ENCODE results near the gene CD5L. TPM values are rescaled to one million over a fixed set of nuclear protein-coding genes. Genes with fewer than 3 reads are reported as not detected.

CD5L gene
- total and polyA plus RNA-seq, 2 of the 8 experiments (the other 6 are each of a cell fraction or from before 2014, with no cell fraction given) = not detected

- Histone ChIP-seq H3K4me1 (replicated peaks in 1 of 4; ENCODE audit: control insufficient read depth in 3 of 4, insufficient read depth in 4 of 4, low read length in 3 of 4) (no peaks in the 10 kb centered on the region), H2BK5ac (ENCODE audit: low read depth, low read length) (no peak overlapping the region), H4K20me1 (replicated peaks in 1 of 2; ENCODE audit: control insufficient read depth in 1 of 2, insufficient read depth in 2 of 2, low read length in 2 of 2) (no peaks in the 10 kb centered on the region), H3K27ac (ENCODE audit: low read depth, low read length) (no peak overlapping the region), H2BK15ac (ENCODE audit: low read length) (no peak overlapping the region), H3K14ac (ENCODE audit: insufficient read length) (no peak overlapping the region), H2BK20ac (ENCODE audit: low read length) (no peak overlapping the region), H3K9ac (replicated peaks in 1 of 4; ENCODE audit: extremely low read depth in 1 of 4, low read depth in 3 of 4, low read length in 3 of 4) (no peak overlapping the region), H3K56ac (replicated peaks; ENCODE audit: insufficient read length, low read depth, low read length) (no peak overlapping the region), H3K9me3 (ENCODE audit: insufficient read depth in 2 of 2, low read depth in 1 of 2, low read length in 1 of 2) (no peaks in the 10 kb centered on the region), H3K23ac (ENCODE audit: insufficient read length) (no peak overlapping the region), H2BK12ac (ENCODE audit: low read depth, low read length) (no peak overlapping the region), H3K4me3 (ENCODE audit: extremely low read depth in 1 of 4, insufficient read depth in 2 of 4, low read depth in 3 of 4, low read length in 4 of 4) (no peak overlapping the region), H3K79me1 (ENCODE audit: low read depth, low read length) (no peaks in the 10 kb centered on the region), H3K23me2 (ENCODE audit: low read depth, low read length) (no peaks in the 10 kb centered on the region), H4K8ac (ENCODE audit: extremely low read depth, insufficient read depth, low read length) (no peak overlapping the region), H4K91ac (replicated peaks; ENCODE audit: insufficient read length, low read length) (no peak overlapping the region), H2BK120ac (replicated peaks; ENCODE audit: low read depth, low read length) (no peak overlapping the region), H3K4me2 (ENCODE audit: insufficient read depth in 1 of 2, low read depth in 2 of 2, low read length in 2 of 2) (no peak overlapping the region), H3K36me3 (ENCODE audit: control insufficient read depth in 2 of 4, insufficient read depth in 4 of 4, low read length in 3 of 4) (no peaks in the 10 kb centered on the region), H3K27me3 (replicated peaks in 1 of 4; ENCODE audit: control insufficient read depth in 3 of 4, extremely low read depth in 1 of 4, insufficient read depth in 3 of 4, low read length in 3 of 4) (no peaks in the 10 kb centered on the region), H2AK5ac (ENCODE audit: low read depth, low read length) (no peak overlapping the region), H3K4ac (replicated peaks; ENCODE audit: insufficient read length, low read depth, low read length) (no peak overlapping the region), H2AFZ (ENCODE audit: low read length) (no peak overlapping the region), H4K5ac (ENCODE audit: insufficient read length, low read depth, low read length) (no peak overlapping the region), H3K18ac (ENCODE audit: extremely low read depth, low read length) (no peak overlapping the region), H3K79me2 (ENCODE audit: control insufficient read depth in 1 of 2, insufficient read depth in 2 of 2, low read length in 2 of 2) (no peaks in the 10 kb centered on the region)
- WGBS, 2 experiments (ENCODE audit: extremely low coverage in 1 of 2, insufficient coverage in 1 of 2, insufficient read length in 1 of 2, insufficient replicate concordance in 2 of 2, low coverage in 1 of 2, low lambda C conversion rate in 2 of 2, missing lambda C conversion rate in 1 of 2) = 100% methylated on average over 1 of the region's 1 CpG; no CpG with 5 or more reads in 1 of the 2 experiments
- ChIA-PET CTCF (ENCODE audit: partially characterized antibody) (interaction anchor here (1.2 to 1.3 kb wide), 3 partner anchors 9 to 16 kb away, joined by 3 to 9 read pairs (median 3); no protein-coding TSS in a partner anchor), POLR2A (ENCODE audit: partially characterized antibody) (no interaction called here)
- no peak for FAIRE-seq
- no peak for DNase-seq (ENCODE audit: low read depth in 1 of 2, low spot score in 2 of 2)
- TF ChIP-seq KDM1A (IDR thresholded peaks at IDR 0.05; ENCODE audit: borderline replicate concordance, low read length) (no peak), HDAC2 (IDR thresholded peaks at IDR 0.05; ENCODE audit: borderline replicate concordance in 1 of 2, low read depth in 2 of 2, low read length in 2 of 2) (no peak), TEAD4 (IDR thresholded peaks at IDR 0.05; ENCODE audit: low read depth, low read length) (no peak)
Observed at GRCh38 chr1:157782931-157783330, 58.7 kb downstream of the CD5L start.
